Medulla oblongata (tissue), 1 donor: ENCODE data around the gene ZSCAN10.
"Not testable (repeated sequence)": the region's sequence is repeated elsewhere in the genome, so short reads cannot be mapped to it uniquely, and the experiment has no call there.

Experiments used
- DNase-seq: peaks from one replicate; pipeline ENCODE4 v3.0.0-alpha.2; 2015; ENCODE audit errors: extremely low spot score

The ZSCAN10 gene

GRCh38 chr16:3063625-3064386 lies 35.3 kb downstream of the ZSCAN10 start:
- no peak for DNase-seq

- DNase-seq = no peak
Measured at GRCh38 chr16:3062553-3062952, 36.5 kb downstream of the ZSCAN10 start.

DNA sequence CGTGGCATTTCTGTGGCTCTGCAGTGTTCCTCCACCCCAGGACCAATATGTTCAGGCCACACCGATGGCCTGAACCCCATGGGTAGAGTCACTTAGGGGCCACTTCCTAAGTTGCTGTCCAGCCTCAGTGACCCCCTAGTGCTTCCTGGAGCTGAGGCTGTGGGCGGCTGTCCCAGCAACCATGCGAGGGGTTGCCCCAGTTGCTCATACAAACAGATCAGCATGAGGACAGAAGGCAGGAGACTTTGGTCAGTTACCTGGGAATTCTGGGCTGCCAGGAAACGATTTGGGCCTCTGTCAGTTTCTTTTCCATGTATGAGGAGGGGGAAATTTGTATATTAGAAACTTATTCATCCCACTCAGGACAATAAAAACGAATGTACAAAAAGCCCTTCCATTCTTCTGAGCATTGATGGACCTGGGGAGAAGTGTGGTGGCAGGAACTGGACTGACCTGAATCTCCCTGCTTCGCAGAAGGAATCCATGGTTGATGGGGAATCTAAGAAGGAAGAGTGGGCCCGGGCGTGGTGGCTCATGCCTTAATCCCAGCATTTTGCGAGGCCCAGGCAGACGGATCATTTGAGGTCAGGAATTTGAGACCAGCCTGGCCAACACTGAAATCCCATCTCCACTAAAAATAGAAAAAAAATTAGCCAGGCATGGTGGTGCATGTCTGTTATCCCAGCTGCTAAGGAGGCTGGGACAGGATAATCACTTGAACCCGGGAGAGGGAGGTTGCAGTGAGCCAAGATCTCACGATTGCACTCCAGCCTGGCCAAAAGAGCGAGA lies 38.6 kb downstream of the ZSCAN10 start:
- no peak for DNase-seq

DNA sequence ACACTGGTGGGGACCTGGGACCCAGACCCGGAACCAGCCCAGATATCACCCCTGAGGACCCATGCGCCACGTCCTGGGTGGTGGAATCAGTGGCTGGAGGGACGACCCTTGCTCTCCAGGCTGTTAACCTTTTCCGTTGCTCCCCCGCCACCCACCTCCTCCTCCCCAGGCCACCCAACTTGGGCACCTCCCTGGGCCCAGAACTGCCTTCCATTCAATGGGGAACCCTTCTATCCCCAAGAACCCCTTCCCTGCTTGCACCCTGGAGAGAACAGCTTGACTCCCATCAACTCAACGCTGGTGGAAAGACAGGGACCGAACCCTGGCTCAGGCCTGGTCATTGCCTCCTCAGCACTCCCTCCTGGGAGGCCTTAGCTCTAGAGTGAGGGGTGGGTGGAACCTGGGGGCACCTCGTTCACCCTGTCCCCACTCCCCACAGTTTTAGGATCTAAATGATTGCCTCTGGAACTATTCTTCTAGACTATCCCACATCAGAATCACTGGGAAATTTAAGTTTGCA lies 39.3 kb downstream of the ZSCAN10 start:
- DNase-seq = no peak

DNA sequence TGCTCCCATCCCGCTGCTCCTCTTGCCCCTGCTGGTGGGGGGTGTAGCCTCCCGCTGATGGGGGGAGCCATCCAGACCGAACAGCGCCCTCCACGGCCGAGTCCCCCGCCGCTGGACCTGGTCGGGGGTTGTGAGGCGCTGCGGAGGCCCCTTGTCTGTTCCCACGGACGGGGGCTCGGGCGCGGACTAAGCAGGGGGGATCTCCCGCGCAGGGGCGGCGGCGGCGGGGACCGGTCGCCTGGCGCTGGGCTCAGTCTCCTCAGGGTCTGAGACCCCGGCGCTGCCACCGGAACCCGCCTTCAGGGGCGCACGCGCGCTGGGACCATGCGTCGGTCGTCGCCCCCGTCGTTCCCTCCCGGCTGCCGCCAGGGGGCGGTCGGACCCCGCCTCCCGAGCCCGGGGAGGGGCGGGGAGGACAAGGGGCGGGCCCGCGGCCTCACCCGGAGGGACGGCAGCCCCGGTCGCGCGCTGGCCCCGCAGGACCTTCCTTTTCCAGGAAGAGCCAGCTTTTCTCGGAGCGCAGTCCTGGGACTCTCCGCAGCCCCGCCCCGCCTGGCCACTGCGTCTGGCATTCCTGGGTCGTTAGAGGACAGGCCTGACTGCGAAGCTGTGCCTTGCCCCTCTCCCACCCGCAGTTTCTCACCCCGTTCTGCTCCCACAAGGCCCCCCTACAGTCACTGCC lies 39.9 kb downstream of the ZSCAN10 start:
- DNase-seq = peak; percentile 89

- peak; percentile 34 for DNase-seq
Measured at GRCh38 chr16:3058139-3059030, 40.7 kb downstream of the ZSCAN10 start.

DNA sequence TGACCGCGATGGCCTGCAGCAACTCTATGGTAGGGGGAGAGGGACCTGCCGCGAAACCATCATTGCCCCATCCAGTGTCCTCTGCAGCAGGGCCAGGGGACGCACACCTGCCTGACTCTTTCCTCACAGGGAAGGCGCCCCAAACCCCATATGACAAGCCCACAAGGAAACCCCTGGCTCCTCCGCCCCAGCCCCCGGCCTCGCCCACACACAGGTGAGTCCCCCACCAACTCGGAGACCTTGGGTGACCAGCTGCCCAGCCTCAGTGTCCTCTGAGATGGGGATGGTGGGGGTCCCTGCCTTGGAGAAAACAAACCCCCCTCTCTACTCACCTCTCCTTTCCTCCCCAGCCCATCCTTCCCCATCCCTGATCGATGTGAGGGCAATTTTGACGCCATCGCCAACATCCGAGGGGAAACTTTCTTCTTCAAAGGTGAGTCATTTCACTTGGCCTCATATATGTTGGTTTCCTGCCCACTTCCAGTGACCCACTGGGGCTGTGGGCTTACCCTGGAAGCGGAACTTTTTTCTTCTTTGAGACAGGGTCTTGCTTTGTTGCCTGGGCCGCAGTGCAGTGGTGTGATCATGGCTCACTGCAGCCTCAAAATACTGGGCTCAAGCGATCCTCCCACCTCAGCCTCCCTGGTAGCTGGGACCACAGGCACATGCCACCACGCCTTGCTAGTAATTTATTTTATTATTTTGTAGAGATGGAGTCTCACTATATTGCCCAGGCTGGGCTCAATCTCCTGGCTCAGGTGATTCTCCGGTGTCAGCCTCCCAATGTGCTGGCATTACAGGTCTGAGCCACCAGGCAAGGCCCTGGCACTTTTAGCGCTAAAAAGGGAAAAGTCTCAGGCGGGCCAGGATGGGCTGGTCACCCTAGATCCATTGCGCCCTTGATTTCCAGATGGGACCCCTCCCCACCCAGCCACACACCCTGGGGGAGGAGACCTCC lies 41.6 kb downstream of the ZSCAN10 start:
- DNase-seq = no peak

GRCh38 chr16:3056336-3057180 lies 42.5 kb downstream of the ZSCAN10 start:
- DNase-seq = no peak

- peak; percentile 17 for DNase-seq
Measured at GRCh38 chr16:3055734-3056115, 43.4 kb downstream of the ZSCAN10 start.

DNA sequence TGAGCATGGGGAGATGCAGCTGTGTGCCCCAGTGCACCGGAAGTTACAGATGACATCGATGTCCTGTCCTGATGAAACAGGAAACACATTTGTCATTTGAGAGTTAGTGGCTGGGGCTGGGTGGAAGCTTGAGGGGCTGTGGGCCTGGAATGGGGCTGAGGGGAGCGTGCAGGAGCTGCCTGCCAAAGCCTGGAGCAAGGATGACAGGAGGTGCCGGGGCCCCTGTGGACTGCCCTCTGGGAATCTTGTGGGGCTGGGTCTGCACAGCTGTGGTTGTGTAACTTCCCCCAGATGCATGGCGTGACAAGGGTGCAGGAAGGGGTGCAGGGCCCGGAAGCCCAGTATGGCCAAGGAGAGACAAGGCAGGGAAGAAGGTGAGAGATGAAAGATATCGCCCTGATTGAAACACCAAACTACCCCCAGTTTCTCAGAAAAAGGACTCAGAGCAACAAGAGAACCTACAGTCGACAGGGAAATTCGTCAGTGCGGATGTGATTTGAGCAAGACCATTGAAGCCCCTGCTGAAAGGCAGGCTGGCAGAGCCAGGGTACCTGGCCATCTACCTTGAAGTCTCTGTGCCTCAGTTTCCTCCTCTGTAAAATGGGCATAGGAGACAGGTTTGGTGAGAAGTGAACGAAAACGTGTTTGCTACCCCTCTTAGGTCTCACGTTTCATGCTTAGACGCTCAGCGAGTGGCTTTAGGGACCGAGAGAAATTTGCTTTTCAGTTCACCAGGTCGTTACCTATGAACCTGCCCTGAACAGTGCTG lies 43.9 kb downstream of the ZSCAN10 start:
- DNase-seq = no peak

GRCh38 chr16:3053330-3053710 lies 45.8 kb downstream of the ZSCAN10 start:
- DNase-seq = not testable (repeated sequence)

DNA sequence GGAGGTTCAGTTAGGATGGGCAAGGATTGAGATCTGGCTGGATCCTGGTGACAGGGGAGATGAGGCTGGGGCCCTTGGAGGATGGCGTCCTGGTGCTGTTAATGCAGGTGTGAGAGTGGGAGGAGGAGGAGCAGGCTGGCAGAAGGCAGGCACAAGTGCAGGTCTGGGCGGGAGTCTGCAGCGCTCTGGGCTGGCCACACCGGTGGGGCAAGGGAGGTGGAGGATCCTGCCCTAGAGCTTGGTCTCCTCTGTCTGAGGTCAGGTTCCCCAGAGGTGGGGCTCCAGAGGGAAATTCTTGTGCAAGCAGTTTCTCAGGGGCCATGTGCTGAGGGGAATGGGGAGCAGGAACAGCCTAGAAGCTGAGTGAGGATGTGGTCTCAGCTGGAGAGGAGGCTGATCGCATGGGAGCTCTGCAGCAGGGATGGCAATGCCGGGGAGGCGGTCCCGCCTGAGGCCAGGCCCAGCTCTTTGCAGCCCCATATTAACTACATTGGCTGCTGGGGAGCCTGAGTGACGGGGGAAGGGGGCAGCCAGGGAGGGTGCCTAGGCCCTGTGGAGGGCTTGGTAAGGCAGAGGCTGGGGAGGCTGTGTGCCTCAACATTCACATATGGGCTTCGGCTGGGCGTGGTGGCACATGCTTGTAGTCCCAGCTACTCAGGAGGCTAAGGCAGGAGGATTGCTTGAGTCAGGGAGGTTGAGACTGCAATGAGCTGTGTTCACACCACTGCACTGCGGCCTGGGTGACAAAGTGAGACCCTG lies 46.3 kb downstream of the ZSCAN10 start:
- DNase-seq = not testable (repeated sequence)

- no peak for DNase-seq
Measured at GRCh38 chr16:3051494-3051893, 47.6 kb downstream of the ZSCAN10 start.

DNA sequence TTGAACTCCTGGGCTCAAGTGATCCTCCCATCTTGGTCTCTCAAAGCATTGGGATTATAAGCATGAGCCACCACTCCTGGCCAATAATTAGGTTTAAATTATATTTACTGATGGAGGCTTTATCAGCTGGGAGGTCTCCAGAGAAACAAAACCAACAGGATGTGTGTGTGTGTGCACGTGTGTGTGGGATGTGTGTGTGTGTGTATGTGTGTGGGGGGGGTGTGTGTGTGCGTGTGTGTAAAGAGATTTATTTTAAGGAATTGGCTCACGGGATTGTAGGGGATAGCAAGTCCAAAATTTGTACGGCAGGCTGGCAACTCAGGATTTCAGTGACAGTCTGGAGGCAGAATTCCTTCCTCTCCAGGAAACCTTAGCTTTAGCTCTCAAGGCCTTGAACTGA lies 48.1 kb downstream of the ZSCAN10 start:
- DNase-seq = no peak

GRCh38 chr16:3050487-3050886 lies 48.6 kb downstream of the ZSCAN10 start:
- DNase-seq = no peak

GRCh38 chr16:3049921-3050481 lies 49.1 kb downstream of the ZSCAN10 start:
- no peak for DNase-seq

- DNase-seq = no peak
Measured at GRCh38 chr16:3047387-3047720, 51.7 kb downstream of the ZSCAN10 start.
